Endodermal cell (in vitro differentiated cells): ENCODE results near the gene RNGTT. TPM values are rescaled to one million over a fixed set of nuclear protein-coding genes. Genes with fewer than 3 reads are reported as not detected.

Experiments used
- DNase-seq: peaks from one replicate; pipeline ENCODE4 v3.0.0-alpha.2; 2017
- H3K27ac ChIP-seq: 2 replicates; pipeline ENCODE4 v1.5.1; 2013; ENCODE audit warnings: mild to moderate bottlenecking, low read depth, low read length, moderate library complexity
- H3K27me3 ChIP-seq: 2 replicates; pipeline ENCODE4 v1.6.1; 2013; ENCODE audit warnings: mild to moderate bottlenecking, low read length, moderate library complexity; ENCODE audit not compliant: insufficient read depth, control insufficient read depth, poor library complexity, severe bottlenecking
- H3K36me3 ChIP-seq: 2 replicates; pipeline ENCODE4 v1.7.0; 2013; ENCODE audit warnings: mild to moderate bottlenecking, low read length, moderate library complexity; ENCODE audit not compliant: control insufficient read depth, insufficient read depth
- H3K4me1 ChIP-seq: one replicate; pipeline ENCODE4 v1.7.0; 2013; ENCODE audit warnings: low read length; ENCODE audit not compliant: control insufficient read depth, insufficient read depth
- H3K4me3 ChIP-seq: 2 replicates; pipeline ENCODE4 v1.5.1; 2013; ENCODE audit warnings: mild to moderate bottlenecking, low read length, moderate library complexity
- H3K9ac ChIP-seq: 2 replicates; pipeline ENCODE4 v1.6.1; 2013; ENCODE audit warnings: mild to moderate bottlenecking, low read length, moderate library complexity; ENCODE audit not compliant: poor library complexity, severe bottlenecking; ENCODE audit errors: extremely low read depth
- H3K9me3 ChIP-seq: 2 replicates; pipeline ENCODE4 v1.6.1; 2013; ENCODE audit warnings: mild to moderate bottlenecking, low read length, moderate library complexity; ENCODE audit not compliant: control insufficient read depth
- H3K27ac Mint-ChIP-seq: 2 replicates; pipeline ENCODE4 v1.8.0; 2020; ENCODE audit warnings: mixed read lengths
- H3K27me3 Mint-ChIP-seq: 2 replicates; pipeline ENCODE4 v1.8.0; 2021; ENCODE audit warnings: mild to moderate bottlenecking, mixed read lengths; ENCODE audit not compliant: insufficient read depth
- H3K36me3 Mint-ChIP-seq: 2 replicates; pipeline ENCODE4 v1.8.0; 2020; ENCODE audit warnings: low read depth, mixed read lengths
- H3K4me1 Mint-ChIP-seq: 2 replicates; pipeline ENCODE4 v1.8.0; 2020; ENCODE audit warnings: mixed read lengths
- H3K4me3 Mint-ChIP-seq: 2 replicates; pipeline ENCODE4 v1.8.0; 2020; ENCODE audit warnings: mild to moderate bottlenecking, moderate library complexity, mixed read lengths
- H3K9me3 Mint-ChIP-seq: 2 replicates; pipeline ENCODE4 v1.8.0; 2020; ENCODE audit warnings: mild to moderate bottlenecking, mixed read lengths
- WGBS, 2 experiments: methylation state at CpG; one replicate each; pipeline versions ENCODE4 v1.1.5 to v1.1.7; 2013; ENCODE audit warnings: missing lambda C conversion rate in 2 of 2, mixed read lengths in 1 of 2; ENCODE audit not compliant: insufficient coverage in 1 of 2, insufficient read length in 1 of 2; 5-methylcytosine and 5-hydroxymethylcytosine counted together
- total RNA-seq, 2 donors: library from RNA; stranded (reverse); fragmentation: NEBNext Ultra II Directional in 1 of 2; extraction: Animal tissue kit (Norgen Biotek cat#: 25700) in 1 of 2; gene quantifications; 2 replicates in 1 of 2; 3 replicates in 1 of 2; pipeline ENCODE4 v1.2.1, GENCODE V29; 2021
- TF ChIP-seq, protein P1 (sequence below): fragments of 200-600 bp; sonication (generic); conservative IDR thresholded peaks from 2 replicates; pipeline ENCODE4 v1.5.0; 2021; ENCODE audit warnings: antibody characterized with exemption, mild to moderate bottlenecking

Gene RNGTT
- total RNA-seq, 2 donors from 2014 or later = 21.5 to 28.7 TPM

DNA sequence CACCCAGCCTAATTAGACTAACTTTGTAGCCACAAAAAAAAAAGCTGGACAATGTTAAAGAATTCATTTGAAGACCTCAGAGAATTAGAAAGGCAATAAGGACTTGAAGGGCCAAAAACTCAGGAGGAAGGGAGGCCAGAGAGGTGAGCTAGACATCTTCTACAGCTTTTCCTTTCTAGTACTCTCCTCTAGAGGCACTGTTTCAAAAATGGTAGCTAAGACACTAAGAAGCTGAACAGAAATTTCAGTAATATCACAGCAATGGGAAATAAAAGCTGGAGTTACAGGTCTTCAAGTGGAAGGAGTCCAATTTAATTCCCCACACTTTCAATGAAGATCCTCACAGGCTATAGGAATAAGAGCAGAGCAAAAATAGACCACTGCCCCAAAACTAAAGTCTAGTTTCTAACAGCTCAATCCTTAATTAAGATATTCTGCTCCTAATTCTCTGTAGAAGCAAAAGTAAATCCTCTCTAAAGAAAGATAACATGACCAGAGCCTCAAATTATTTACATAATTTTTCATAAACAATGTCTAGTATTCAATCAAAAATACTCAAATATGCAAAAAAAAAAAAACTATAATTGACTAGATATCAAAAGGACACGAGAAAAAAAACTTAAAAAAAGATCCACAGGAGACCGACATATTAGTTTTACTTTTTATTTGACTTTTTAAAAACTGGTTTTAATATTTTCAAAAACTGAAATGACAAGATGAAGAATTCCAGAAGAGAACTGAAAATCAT is 63.7 kb downstream of the RNGTT start:
- TF ChIP-seq, protein P1, sequence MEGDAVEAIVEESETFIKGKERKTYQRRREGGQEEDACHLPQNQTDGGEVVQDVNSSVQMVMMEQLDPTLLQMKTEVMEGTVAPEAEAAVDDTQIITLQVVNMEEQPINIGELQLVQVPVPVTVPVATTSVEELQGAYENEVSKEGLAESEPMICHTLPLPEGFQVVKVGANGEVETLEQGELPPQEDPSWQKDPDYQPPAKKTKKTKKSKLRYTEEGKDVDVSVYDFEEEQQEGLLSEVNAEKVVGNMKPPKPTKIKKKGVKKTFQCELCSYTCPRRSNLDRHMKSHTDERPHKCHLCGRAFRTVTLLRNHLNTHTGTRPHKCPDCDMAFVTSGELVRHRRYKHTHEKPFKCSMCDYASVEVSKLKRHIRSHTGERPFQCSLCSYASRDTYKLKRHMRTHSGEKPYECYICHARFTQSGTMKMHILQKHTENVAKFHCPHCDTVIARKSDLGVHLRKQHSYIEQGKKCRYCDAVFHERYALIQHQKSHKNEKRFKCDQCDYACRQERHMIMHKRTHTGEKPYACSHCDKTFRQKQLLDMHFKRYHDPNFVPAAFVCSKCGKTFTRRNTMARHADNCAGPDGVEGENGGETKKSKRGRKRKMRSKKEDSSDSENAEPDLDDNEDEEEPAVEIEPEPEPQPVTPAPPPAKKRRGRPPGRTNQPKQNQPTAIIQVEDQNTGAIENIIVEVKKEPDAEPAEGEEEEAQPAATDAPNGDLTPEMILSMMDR = peak; percentile 73
- Mint-ChIP-seq H3K9me3 (no peaks in the 10 kb centered on the region), H3K27me3 (no peaks in the 10 kb centered on the region), H3K27ac (no peak overlapping the region), H3K4me3 (no peak overlapping the region), H3K4me1 (no peaks in the 10 kb centered on the region), H3K36me3 (peaks cover 22% of the 10 kb centered on the region)
- Histone ChIP-seq H3K9ac (no peak overlapping the region), H3K9me3 (no peaks in the 10 kb centered on the region), H3K27me3 (no peaks in the 10 kb centered on the region), H3K27ac (no peak overlapping the region), H3K4me3 (no peak overlapping the region), H3K36me3 (peaks cover 27% of the 10 kb centered on the region), H3K4me1 (no peaks in the 10 kb centered on the region)
- no peak for DNase-seq
- 100% methylated on average over 2 of the region's 2 CpGs; no CpG with 5 or more reads in 1 of the 2 experiments for WGBS, 2 experiments

DNA sequence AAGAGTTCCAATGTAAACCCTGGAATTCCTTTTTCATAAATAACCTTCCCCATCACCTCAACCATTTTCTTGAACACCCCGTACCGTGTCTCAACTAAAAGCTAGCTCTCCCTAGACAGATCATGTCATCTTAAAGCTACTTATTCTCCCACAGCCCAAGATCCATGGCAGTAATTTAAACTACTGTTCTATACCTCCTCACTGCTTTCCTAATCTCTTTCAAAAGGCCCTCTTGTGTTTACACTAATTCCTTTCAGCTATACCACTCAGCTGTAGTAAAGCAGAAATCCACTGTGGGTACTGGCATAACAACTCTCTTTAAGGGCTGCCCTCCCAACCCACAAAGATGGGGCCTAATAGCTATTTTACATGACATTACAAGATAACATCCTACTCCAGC is 67.5 kb downstream of the RNGTT start:
- Histone ChIP-seq H3K4me1 (no peaks in the 10 kb centered on the region), H3K27ac (no peak overlapping the region), H3K9me3 (no peaks in the 10 kb centered on the region), H3K27me3 (no peaks in the 10 kb centered on the region), H3K4me3 (no peak overlapping the region), H3K9ac (no peak overlapping the region), H3K36me3 (peaks cover 8% of the 10 kb centered on the region)
- Mint-ChIP-seq H3K27ac (no peak overlapping the region), H3K27me3 (no peaks in the 10 kb centered on the region), H3K36me3 (peaks cover 2% of the 10 kb centered on the region), H3K4me1 (peaks cover 2% of the 10 kb centered on the region), H3K9me3 (no peaks in the 10 kb centered on the region), H3K4me3 (no peak overlapping the region)
- 91 to 100% methylated on average over 2 of the region's 2 CpGs for WGBS, 2 experiments
- TF ChIP-seq, protein P1 = no peak
- no peak for DNase-seq

DNA sequence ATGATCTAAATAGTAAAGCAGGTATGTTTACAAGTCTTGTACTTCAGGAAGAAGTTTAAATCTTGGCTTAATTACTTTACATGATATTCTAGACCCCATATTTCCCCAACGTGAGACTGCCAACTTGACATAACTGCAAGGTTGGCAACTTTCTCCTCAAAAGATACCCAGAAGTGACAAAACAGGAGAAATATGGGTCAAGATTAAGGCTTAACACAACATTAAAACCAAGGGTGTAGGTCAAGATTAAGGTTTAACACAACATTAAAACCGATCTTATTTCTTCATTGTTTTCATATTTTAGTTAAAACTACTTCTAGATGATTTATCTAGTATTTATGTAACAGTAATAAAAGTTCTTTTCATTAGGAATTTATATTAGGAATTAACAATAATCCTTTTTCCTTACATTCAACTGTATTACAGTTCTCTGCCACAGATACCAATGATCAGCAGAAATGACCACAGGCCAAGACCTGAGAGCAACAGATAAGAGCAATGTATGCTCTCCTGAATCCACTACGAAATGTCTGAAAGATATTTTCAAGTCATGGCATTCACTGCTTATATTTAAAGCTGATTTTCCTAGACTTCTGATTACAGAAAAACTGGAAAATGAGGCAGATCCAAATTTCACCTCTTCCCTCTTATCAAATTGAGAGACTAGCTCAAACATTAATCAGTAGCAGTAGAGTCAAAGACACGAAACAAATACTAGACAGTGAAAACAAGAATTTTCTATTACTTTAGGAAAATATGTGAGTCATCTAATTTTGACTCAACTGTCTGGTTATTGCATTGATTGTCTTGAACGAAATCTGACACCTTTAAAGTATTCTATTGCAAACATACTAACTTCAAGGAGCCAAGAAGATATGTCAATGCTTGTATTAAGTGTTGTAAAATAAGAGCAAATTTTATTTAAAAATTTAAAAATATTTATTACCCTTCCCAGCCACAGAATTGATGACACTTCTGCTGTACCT is 72.3 kb downstream of the RNGTT start:
- Histone ChIP-seq H3K9me3 (peaks cover 4% of the 10 kb centered on the region), H3K4me1 (no peaks in the 10 kb centered on the region), H3K36me3 (peaks cover 22% of the 10 kb centered on the region), H3K9ac (no peak overlapping the region), H3K4me3 (no peak overlapping the region), H3K27ac (no peak overlapping the region), H3K27me3 (no peaks in the 10 kb centered on the region)
- 92 to 100% methylated on average over 3 to 5 of the region's 5 CpGs for WGBS, 2 experiments
- Mint-ChIP-seq H3K27me3 (no peaks in the 10 kb centered on the region), H3K27ac (no peak overlapping the region), H3K4me1 (peaks cover 2% of the 10 kb centered on the region), H3K4me3 (no peak overlapping the region), H3K9me3 (peaks cover 2% of the 10 kb centered on the region), H3K36me3 (peaks cover 17% of the 10 kb centered on the region)
- TF ChIP-seq, protein P1 = no peak
- no peak for DNase-seq
